Cardiac fibroblast (primary cell): ENCODE results near the gene LSAMP.

ENCODE experiments used
- DNase-seq, 2 donors: peaks; one replicate each; pipeline versions ENCODE4 v3.0.0 to v3.0.0-alpha.2; 2010; ENCODE audit warnings: low read depth in 2 of 2
- H3K4me3 ChIP-seq, 2 donors: replicated peaks in 1 of 2; 1 replicate in 1 of 2; 2 replicates in 1 of 2; pipeline ENCODE4 v1.5.1; 2011; ENCODE audit warnings: low read depth in 2 of 2, low read length in 2 of 2, mild to moderate bottlenecking in 2 of 2, moderate library complexity in 1 of 2
- CTCF ChIP-seq: IDR thresholded peaks from one replicate; pipeline ENCODE4 v1.5.1; 2011; ENCODE audit warnings: low read depth, mild to moderate bottlenecking, low read length, inconsistent platforms

The LSAMP gene

GRCh38 chr3:115916866-115917265 lies 528.4 kb downstream of the LSAMP start:
- DNase-seq, result no peak
- TF ChIP-seq CTCF, result no peak
- H3K4me3 ChIP-seq, result no peak overlapping the region

GRCh38 chr3:115915061-115915460 lies 530.2 kb downstream of the LSAMP start:
- no peak for TF ChIP-seq CTCF
- no peak for DNase-seq
- no peak overlapping the region for H3K4me3 ChIP-seq

- H3K4me3 ChIP-seq, result no peak overlapping the region
- no peak for TF ChIP-seq CTCF
- peak in 1 of 2 donors; percentile 5 for DNase-seq
These were observed 532.1 kb downstream of the LSAMP start for GRCh38 chr3:115913069-115913686.

GRCh38 chr3:115912372-115912771 lies 532.9 kb downstream of the LSAMP start:
- peak; percentile 23 to 49 for DNase-seq
- no peak for TF ChIP-seq CTCF
- no peak overlapping the region for H3K4me3 ChIP-seq

GRCh38 chr3:115905871-115906270 lies 539.4 kb downstream of the LSAMP start:
- H3K4me3 ChIP-seq, result no peak overlapping the region
- no peak for DNase-seq
- TF ChIP-seq CTCF, result no peak

- no peak for TF ChIP-seq CTCF
- DNase-seq, result no peak
- H3K4me3 ChIP-seq, result no peak overlapping the region
These were observed 541.4 kb downstream of the LSAMP start for GRCh38 chr3:115903843-115904242.

- DNase-seq, result no peak
- TF ChIP-seq CTCF, result no peak
- no peak overlapping the region for H3K4me3 ChIP-seq
These were observed 544.3 kb downstream of the LSAMP start for GRCh38 chr3:115901008-115901407.
